GM19438 (cell line): ENCODE results near the gene CARMIL1.

ENCODE experiments used
- ATAC-seq: cut with Tn5 transposase; IDR thresholded peaks from one replicate; pipeline ENCODE4 v1.9.1; 2021; ENCODE audit warnings: low read depth; ENCODE audit not compliant: unreplicated experiment

The CARMIL1 gene

GRCh38 chr6:25306379-25306778, 27.2 kb downstream of the CARMIL1 start:
- ATAC-seq: no peak

GRCh38 chr6:25307805-25308494, 28.8 kb downstream of the CARMIL1 start:
- ATAC-seq: no peak

DNA sequence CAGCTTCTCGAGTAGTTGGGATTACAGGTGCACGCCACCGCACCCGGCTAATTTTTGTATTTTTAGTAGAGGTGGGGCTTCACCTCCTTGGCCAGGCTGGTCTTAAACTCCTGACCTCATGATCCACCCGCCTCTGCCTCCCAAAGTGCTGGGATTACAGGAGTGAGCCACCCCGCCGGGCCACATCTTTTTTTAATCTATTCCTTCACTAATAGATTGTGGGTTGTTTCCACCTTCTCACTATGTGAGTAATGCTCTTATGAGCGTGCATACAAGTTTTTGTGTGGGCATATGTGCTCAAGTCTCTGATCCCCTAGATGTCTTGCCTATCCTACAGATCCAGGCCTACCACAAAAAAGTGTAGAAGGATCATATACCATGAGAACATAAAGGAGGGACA, 30.7 kb downstream of the CARMIL1 start:
- ATAC-seq: no peak

GRCh38 chr6:25311331-25311840, 32.2 kb downstream of the CARMIL1 start:
- ATAC-seq: no peak

- no peak for ATAC-seq
These were observed 33.0 kb downstream of the CARMIL1 start for GRCh38 chr6:25312034-25312620.

GRCh38 chr6:25312703-25313102, 33.5 kb downstream of the CARMIL1 start:
- no peak for ATAC-seq

- no peak for ATAC-seq
These were observed 35.5 kb downstream of the CARMIL1 start for GRCh38 chr6:25314509-25315175.

- no peak for ATAC-seq
These were observed 36.3 kb downstream of the CARMIL1 start for GRCh38 chr6:25315194-25316177.

GRCh38 chr6:25316626-25317025, 37.5 kb downstream of the CARMIL1 start:
- no peak for ATAC-seq

DNA sequence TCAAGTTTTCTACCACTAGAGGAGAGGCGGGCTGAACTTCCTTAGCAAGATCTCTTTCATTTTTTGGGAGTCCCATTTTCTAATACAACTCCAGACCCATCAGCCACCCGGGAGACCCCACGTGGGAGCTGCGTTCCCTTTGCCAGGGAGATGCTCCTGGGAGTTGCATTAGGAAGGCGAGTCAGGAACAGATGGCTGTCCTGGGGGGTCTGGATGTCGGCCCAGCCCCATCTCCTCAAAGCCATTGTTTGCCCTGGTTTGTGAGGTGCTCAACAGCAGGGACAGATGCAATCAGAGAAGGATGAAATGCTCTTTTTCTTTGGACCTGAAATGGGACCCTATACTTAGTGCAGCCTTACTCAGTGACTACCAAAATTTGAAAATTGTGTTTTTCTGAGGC, 39.4 kb downstream of the CARMIL1 start:
- ATAC-seq: no peak

DNA sequence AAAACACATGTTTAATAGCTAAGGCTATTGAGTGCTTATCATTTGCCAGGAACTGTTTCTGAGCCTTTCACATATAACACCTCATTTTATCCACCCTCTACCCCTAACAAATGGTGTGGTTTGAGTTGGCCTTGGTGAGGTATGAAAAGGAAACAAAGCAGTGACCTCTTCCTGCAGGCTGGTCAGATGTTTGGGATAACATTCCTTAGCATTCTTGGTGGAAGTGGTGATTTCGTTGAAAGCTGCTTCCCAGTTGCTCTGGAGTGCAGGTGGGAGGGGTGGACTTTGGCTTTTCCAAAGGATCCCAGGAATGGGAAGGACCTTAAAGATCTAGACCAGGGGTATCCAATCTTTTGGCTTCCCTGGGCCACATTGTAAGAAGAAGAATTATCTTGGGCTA, 41.3 kb downstream of the CARMIL1 start:
- no peak for ATAC-seq

- no peak for ATAC-seq
These were observed 43.5 kb downstream of the CARMIL1 start for GRCh38 chr6:25322692-25323091.

- no peak for ATAC-seq
These were observed 45.0 kb downstream of the CARMIL1 start for GRCh38 chr6:25324066-25324762.

DNA sequence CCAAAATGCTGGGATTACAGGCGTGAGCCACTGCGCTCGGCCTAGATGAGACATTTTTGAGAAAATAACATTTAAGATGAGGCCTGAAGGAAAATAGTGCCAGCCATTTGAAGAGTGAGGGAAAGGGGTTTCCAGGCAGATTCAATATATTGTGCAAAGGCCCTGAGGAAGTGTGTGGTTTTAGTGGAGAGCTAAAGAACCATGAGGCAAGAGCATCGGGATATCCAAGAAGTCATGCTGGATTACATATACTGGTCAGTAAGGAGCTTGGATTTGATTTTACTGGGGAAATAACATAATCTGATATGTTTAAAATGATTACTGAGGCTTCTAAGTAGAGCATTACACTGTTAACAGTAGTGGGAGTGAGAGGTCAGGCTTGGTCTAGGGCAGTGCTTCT, 47.0 kb downstream of the CARMIL1 start:
- no peak for ATAC-seq

- ATAC-seq: no peak
These were observed 47.8 kb downstream of the CARMIL1 start for GRCh38 chr6:25326960-25327359.

DNA sequence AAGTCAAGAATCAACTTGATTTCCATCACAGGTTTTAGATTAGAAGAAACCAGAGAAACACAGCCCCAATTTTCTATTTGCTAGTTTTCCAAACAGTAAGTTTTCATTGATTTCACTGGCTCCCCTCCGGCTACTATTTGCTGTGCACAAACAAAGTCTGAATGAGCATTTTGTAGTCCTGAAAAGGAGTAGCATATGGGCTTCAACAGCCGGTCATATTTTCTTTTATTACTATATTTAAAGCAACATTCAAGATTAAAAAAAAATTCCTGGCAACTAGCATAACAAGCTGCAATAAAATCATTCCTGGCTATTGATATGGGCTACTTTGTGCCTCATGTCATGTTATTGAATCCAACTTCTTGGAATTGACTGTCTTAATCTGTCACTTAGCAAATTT, 48.3 kb downstream of the CARMIL1 start:
- no peak for ATAC-seq

- no peak for ATAC-seq
These were observed 50.1 kb downstream of the CARMIL1 start for GRCh38 chr6:25329161-25329817.

DNA sequence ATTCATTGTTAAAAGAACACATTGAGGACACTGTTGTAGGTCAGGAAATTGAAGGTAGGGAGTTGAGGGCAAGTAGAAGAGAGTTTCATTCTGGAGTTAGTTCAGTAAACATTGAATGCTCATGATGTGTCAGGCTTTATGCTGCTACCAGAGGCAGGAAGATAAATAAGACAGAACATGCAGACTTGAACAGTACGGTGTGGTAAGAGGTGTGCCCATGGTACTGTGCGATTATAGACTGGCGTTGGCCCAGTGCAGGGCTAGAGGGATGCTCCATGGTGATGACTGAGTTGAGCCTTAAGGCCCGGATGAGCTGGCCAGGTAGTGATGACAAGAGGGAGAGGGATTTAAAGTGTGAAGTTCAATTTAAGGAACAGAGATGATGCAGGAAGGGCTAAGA, 50.8 kb downstream of the CARMIL1 start:
- ATAC-seq: no peak
